ENCODE results near the gene AASS. TPM values are rescaled to one million over a fixed set of nuclear protein-coding genes. Genes with fewer than 3 reads are reported as not detected.

AASS gene
- total and polyA plus RNA-seq, 2 experiments from 2014 or later, result 368 to 789 TPM

- TF ChIP-seq REST (IDR thresholded peaks at IDR 0.05; ENCODE audit: unreplicated experiment) (no peak), ETS1 (IDR thresholded peaks at IDR 0.05) (no peak), EZH2 (IDR thresholded peaks at IDR 0.05; ENCODE audit: low read depth, unreplicated experiment) (no peak), POLR2AphosphoS5 (IDR thresholded peaks at IDR 0.05; ENCODE audit: low read depth) (no peak)
These were observed 8.0 kb downstream of the AASS start (continued) for GRCh38 chr7:122136078-122136477.

- H3K27me3 Mint-ChIP-seq (ENCODE audit: insufficient read depth, low read depth, poor library complexity), result peaks cover 2% of the 10 kb centered on the region
- peak overlapping the region; percentile 87 for H3K4me3 ChIP-seq
- H3K9me2 ChIP-seq (ENCODE audit: insufficient read depth), result no peaks in the 10 kb centered on the region
- peak overlapping the region; percentile 91; the same call in 1 of the 2 replicates for H3K4me2 ChIP-seq
- H3K36me3 Mint-ChIP-seq (ENCODE audit: low read depth), result peaks cover 85% of the 10 kb centered on the region
- peak overlapping the region; percentile 56; the same call in 1 of the 2 replicates for H3K27ac ChIP-seq (ENCODE audit: low read depth)
- ATAC-seq (no peak), DNase-seq (ENCODE audit: low spot score) (no peak)
- H3K27ac Mint-ChIP-seq, result no peak overlapping the region; the same call in 1 of the 2 replicates
- peak overlapping the region; percentile 9; the same call in 2 of the 3 replicates for H3K4me3 Mint-ChIP-seq
- H3F3A ChIP-seq (replicated peaks; ENCODE audit: low read depth), result no peaks in the 10 kb centered on the region
- peaks cover 96% of the 10 kb centered on the region for H4K20me1 ChIP-seq (replicated peaks; ENCODE audit: insufficient read depth)
- peaks cover 100% of the 10 kb centered on the region for H3K79me2 ChIP-seq (replicated peaks; ENCODE audit: insufficient read depth)
- peaks cover 47% of the 10 kb centered on the region for H3K4me1 ChIP-seq (ENCODE audit: insufficient read depth)
- H2AFZ ChIP-seq, result no peak overlapping the region
- H3K36me3 ChIP-seq (ENCODE audit: insufficient read depth), result peaks cover 40% of the 10 kb centered on the region; the same call in 1 of the 2 replicates
- H3K4me1 Mint-ChIP-seq, result peaks cover 52% of the 10 kb centered on the region
- H3K27me3 ChIP-seq (ENCODE audit: insufficient read depth), result no peaks in the 10 kb centered on the region
- no peaks in the 10 kb centered on the region for H3K9me3 Mint-ChIP-seq
- TF ChIP-seq ZNF331 (CRISPR knock-in tag; IDR thresholded peaks at IDR 0.05; ENCODE audit: low read depth) (no peak), CTCF (conservative IDR thresholded peaks at IDR 0.05; ENCODE audit: low read depth in 2 of 2) (no peak), EZH2phosphoT487 (IDR thresholded peaks at IDR 0.05; ENCODE audit: unreplicated experiment) (no peak), STAT1 (IDR thresholded peaks at IDR 0.05; ENCODE audit: unreplicated experiment) (no peak), ETS1 (IDR thresholded peaks at IDR 0.05) (no peak), CREB1 (CRISPR knock-in tag; IDR thresholded peaks at IDR 0.05; ENCODE audit: low read depth) (no peak), NANOG (IDR thresholded peaks at IDR 0.05; ENCODE audit: borderline replicate concordance) (no peak), ZNF462 (CRISPR knock-in tag; IDR thresholded peaks at IDR 0.05) (no peak), POLR2AphosphoS5 (IDR thresholded peaks at IDR 0.05; ENCODE audit: low read depth) (no peak), EZH2 (IDR thresholded peaks at IDR 0.05; ENCODE audit: low read depth, unreplicated experiment) (no peak)
These were observed 8.8 kb downstream of the AASS start for GRCh38 chr7:122135275-122135674.

Data from GM23338 (cell line).